ENCODE measurements around the gene POU4F1. TPM values are rescaled to one million over a fixed set of nuclear protein-coding genes. Genes with fewer than 3 reads are reported as not detected.

The POU4F1 gene
- total and polyA plus RNA-seq, 9 donors, result 0.76 to 17.9 (median 8.8) TPM

DNA sequence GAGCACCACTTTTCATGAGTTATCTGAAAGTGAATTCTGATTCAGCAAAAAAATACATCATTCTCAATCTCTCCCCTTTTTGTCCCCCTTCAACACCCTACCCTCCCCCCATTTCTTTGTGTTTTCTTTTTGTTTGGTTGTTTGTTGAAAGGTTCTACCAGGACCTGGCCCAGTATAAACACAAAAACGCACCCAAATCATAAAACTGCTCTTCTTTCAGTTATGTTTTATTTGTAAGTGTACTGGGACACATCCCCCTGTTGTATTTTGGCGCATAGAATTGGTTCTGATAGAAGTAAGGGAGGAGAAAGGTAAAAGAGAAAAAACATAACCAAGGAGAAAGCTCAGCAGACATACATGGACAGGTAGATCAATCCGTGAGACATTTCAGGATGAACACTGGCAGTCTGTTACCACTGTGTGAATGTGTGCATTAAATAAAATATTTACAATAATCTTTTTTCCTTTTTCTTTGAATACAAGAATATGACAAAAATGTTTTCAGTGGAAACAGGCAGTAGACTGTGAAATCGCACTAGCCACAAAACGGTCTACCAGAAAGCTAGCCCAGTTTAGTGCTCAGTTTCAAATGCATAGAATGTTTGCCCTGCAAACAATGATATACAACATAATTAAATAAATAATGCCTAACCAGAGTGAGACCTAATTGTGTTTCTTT lies 4.2 kb downstream of the POU4F1 start:
- Histone ChIP-seq H3K4me1 (ENCODE audit: control insufficient read depth, insufficient read depth, low read length) (peaks cover 30% of the 10 kb centered on the region), H3K27ac (ENCODE audit: low read length) (no peak overlapping the region), H3K9me3 (replicated peaks; ENCODE audit: control insufficient read depth, low read depth, low read length) (no peaks in the 10 kb centered on the region), H3K4me3 (ENCODE audit: low read length) (no peak overlapping the region), H3K36me3 (ENCODE audit: control insufficient read depth, insufficient read depth, low read length) (no peaks in the 10 kb centered on the region), H3K27me3 (ENCODE audit: control insufficient read depth, insufficient read depth, low read length) (peaks cover 82% of the 10 kb centered on the region)
- DNase-seq, result no peak
- WGBS (ENCODE audit: insufficient coverage), result no CpG with 5 or more reads among the region's 5 CpGs

DNA sequence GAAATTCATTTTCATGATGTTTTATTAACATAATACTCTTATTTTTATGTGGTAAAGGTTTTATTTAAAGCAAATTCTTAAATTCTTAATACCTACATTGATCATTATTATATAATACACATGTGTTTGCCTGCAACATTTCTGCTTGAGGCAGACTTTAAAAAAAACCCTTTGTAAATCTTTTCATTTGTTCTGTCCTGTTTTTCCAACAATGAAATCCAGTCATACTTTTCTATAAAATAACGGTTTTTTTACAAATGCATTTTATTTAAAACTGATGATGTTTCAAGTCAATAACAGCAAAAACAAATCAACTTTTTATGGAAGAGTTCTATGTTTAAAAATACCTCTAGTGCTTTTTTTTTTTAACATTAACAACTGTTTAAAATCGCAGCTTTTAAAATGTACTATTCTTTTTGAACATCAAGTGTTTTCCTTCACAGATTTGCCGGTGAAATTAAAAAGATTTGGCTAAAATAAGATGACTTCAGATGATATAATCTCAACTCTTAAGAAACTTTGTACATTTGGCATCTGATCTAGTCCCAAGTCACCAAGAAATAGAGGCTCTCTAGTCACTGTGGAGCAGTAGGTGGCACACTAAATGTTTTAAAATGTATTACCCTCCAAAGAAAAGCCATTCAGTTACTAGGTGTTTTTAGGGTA lies 5.1 kb downstream of the POU4F1 start:
- no peaks in the 10 kb centered on the region for H3K9me3 ChIP-seq (replicated peaks; ENCODE audit: control insufficient read depth, low read depth, low read length)
- H3K36me3 ChIP-seq (ENCODE audit: control insufficient read depth, insufficient read depth, low read length), result no peaks in the 10 kb centered on the region
- no peak for DNase-seq
- H3K4me3 ChIP-seq (ENCODE audit: low read length), result no peak overlapping the region
- peaks cover 82% of the 10 kb centered on the region for H3K27me3 ChIP-seq (ENCODE audit: control insufficient read depth, insufficient read depth, low read length)
- H3K4me1 ChIP-seq (ENCODE audit: control insufficient read depth, insufficient read depth, low read length), result peaks cover 32% of the 10 kb centered on the region
- WGBS (ENCODE audit: insufficient coverage), result no CpG with 5 or more reads among the region's 3 CpGs
- no peak overlapping the region for H3K27ac ChIP-seq (ENCODE audit: low read length)

DNA sequence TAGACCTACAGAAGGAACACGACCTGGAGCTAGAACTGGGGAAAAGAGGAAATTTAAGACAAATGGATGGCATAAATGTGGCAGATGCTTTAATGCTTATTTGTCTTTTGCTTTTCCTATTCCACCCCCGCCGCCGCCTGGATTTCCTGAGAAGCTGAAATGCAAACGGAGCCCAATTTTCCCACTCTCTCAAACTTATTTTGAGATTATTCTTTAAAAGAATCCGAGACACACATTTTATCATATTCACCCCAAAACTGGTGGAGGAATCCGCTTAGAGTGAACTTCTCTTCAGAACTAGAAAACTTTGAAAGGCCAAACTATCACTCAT lies 5.8 kb downstream of the POU4F1 start:
- no peak overlapping the region for H3K27ac ChIP-seq (ENCODE audit: low read length)
- peaks cover 80% of the 10 kb centered on the region for H3K27me3 ChIP-seq (ENCODE audit: control insufficient read depth, insufficient read depth, low read length)
- DNase-seq, result no peak
- peaks cover 29% of the 10 kb centered on the region for H3K4me1 ChIP-seq (ENCODE audit: control insufficient read depth, insufficient read depth, low read length)
- WGBS (ENCODE audit: insufficient coverage), result 0% methylated on average over 1 of the region's 7 CpGs
- no peak overlapping the region for H3K4me3 ChIP-seq (ENCODE audit: low read length)
- H3K9me3 ChIP-seq (replicated peaks; ENCODE audit: control insufficient read depth, low read depth, low read length), result no peaks in the 10 kb centered on the region
- H3K36me3 ChIP-seq (ENCODE audit: control insufficient read depth, insufficient read depth, low read length), result no peaks in the 10 kb centered on the region

DNA sequence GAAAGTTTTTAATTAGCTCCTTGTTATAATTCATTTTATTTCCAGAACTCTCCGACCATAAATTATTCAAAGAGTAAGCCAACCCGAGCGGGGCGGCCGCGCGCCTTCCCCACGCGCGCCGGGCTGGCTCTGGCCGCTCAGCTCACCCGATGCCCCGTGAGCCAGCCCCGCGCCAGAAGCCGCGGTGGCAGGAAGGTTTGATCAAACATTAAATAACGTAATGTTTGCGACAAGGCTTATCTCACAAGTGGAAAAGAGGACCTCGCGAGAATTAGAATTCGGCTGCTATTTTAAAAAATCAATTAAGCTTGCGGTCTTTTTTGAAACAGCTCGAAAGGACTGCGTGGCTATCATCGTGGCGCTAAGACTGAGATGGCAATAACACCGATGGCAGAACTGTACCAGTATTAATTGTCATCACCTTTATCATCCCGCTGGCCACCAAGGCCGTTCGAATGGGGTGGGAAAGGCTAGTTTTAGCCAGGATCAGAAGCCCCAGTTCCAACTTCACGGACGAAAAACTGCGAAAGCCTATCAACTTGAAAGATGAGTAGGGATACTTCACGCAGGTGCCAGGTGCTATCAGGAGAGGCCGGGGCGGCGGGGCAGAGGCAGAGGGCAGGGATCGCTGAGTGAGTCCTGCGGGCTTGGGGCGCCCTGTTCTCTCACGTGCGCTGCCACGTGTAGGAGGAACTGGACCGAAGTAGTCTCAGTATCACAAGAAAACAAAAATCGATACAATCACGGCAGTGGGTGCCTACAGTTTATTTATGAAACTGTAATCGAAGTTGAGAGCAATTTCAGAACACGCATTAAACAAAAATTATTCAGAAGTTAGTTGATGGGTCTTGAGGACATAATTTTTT lies 6.4 kb downstream of the POU4F1 start:
- H3K4me3 ChIP-seq (ENCODE audit: low read length), result peak overlapping the region; percentile 35
- H3K27ac ChIP-seq (ENCODE audit: low read length), result no peak overlapping the region
- no peak for DNase-seq
- no peaks in the 10 kb centered on the region for H3K36me3 ChIP-seq (ENCODE audit: control insufficient read depth, insufficient read depth, low read length)
- H3K27me3 ChIP-seq (ENCODE audit: control insufficient read depth, insufficient read depth, low read length), result peaks cover 78% of the 10 kb centered on the region
- WGBS (ENCODE audit: insufficient coverage), result under 1% methylated on average over 37 of the region's 50 CpGs
- peaks cover 25% of the 10 kb centered on the region for H3K4me1 ChIP-seq (ENCODE audit: control insufficient read depth, insufficient read depth, low read length)
- H3K9me3 ChIP-seq (replicated peaks; ENCODE audit: control insufficient read depth, low read depth, low read length), result no peaks in the 10 kb centered on the region

DNA sequence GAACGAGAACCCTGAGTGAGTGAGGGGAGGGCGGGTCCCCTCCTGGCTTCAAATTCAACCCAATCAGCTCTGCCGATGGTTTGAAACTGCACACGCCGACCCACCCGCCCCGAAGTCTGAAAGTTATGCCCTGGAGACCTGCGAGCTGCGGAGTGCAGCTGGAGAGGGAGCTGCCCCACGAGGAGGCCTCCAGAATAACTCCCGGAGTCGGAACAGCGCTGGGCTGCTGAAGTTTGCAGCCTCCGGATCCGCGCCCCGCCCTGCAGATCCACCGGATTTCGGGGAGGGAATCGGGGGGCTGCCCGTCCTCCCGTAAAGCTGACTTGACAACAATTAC lies 7.0 kb downstream of the POU4F1 start:
- no peak for DNase-seq
- Histone ChIP-seq H3K36me3 (ENCODE audit: control insufficient read depth, insufficient read depth, low read length) (no peaks in the 10 kb centered on the region), H3K27me3 (ENCODE audit: control insufficient read depth, insufficient read depth, low read length) (peaks cover 74% of the 10 kb centered on the region), H3K27ac (ENCODE audit: low read length) (no peak overlapping the region), H3K9me3 (replicated peaks; ENCODE audit: control insufficient read depth, low read depth, low read length) (no peaks in the 10 kb centered on the region), H3K4me3 (ENCODE audit: low read length) (peak overlapping the region; percentile 35), H3K4me1 (ENCODE audit: control insufficient read depth, insufficient read depth, low read length) (peaks cover 22% of the 10 kb centered on the region)
- under 1% methylated on average over 20 of the region's 22 CpGs for WGBS (ENCODE audit: insufficient coverage)

DNA sequence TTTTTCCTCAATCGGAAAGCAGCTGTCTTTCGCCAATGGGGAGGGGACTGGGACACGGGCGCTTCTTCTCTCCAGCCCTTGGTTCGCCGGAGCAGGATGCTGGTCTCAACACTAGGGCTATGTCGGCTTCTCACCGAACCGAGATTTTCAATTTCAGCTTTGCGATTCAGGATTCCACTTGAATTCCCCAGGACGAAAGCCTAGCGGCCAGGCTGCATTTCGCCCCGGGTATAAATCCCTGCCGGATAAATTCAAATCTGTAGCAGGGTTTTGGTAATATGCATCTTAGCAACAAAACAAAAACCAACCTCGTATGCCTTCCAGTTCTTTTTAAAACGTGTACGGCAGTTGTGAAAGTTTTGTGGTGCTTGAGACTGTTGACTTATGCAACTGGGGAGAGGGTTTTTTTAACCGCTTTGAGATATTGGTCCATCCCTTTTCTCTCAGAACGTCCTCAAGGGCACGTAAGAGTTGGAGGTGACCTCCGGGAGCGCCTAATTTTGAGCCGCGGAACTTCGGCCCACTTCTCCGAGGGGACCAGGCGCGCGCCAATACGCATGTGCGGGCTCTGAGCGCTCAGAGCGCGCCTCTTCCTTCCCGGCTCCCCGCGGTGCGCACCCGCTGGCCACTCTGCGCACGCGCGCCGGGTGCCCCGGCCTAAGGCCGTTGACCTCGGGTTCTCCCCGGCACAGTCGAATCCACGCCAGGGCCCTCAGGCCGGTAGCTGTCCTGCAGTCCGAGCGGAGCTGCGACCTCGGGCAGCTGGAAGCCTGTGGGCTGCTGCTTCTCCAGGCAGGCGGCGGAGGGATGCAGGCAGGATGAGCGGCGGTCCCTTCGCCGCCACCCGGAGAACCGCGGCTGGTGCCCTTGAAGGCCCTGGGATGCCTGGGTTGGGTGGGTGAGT lies 7.6 kb downstream of the POU4F1 start:
- Histone ChIP-seq H3K4me3 (ENCODE audit: low read length) (peak overlapping the region; percentile 35), H3K36me3 (ENCODE audit: control insufficient read depth, insufficient read depth, low read length) (no peaks in the 10 kb centered on the region), H3K4me1 (ENCODE audit: control insufficient read depth, insufficient read depth, low read length) (peaks cover 21% of the 10 kb centered on the region), H3K27me3 (ENCODE audit: control insufficient read depth, insufficient read depth, low read length) (peaks cover 68% of the 10 kb centered on the region), H3K27ac (ENCODE audit: low read length) (no peak overlapping the region), H3K9me3 (replicated peaks; ENCODE audit: control insufficient read depth, low read depth, low read length) (no peaks in the 10 kb centered on the region)
- WGBS (ENCODE audit: insufficient coverage), result 2% methylated on average over 55 of the region's 65 CpGs
- no peak for DNase-seq

DNA sequence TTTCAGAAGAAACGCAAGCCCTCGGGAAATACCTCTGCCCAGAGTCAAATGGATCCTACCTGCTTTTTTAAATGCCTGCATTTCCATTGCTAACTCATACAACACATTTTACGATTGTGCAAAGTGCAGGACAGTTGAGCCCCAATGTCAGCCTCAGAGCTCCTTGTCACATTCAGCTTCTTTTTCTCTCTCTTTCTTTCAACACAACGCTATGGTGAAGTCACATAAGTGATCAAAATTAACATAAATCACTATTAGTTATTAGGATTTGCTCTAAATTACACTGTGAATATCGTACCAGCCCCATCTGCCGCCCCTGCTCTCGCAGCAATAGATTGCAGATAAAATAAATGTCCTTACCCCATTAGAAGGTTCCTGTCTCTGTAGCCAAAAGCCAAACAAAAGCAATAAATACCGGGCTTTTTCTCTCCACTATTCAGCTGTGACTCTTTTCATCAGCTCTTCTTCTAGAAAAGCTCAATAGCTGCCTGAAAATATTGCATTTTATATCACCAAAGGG lies 8.8 kb downstream of the POU4F1 start:
- 16% methylated on average over 6 of the region's 8 CpGs for WGBS (ENCODE audit: insufficient coverage)
- Histone ChIP-seq H3K4me3 (ENCODE audit: low read length) (no peak overlapping the region), H3K27me3 (ENCODE audit: control insufficient read depth, insufficient read depth, low read length) (peaks cover 62% of the 10 kb centered on the region), H3K36me3 (ENCODE audit: control insufficient read depth, insufficient read depth, low read length) (no peaks in the 10 kb centered on the region), H3K27ac (ENCODE audit: low read length) (no peak overlapping the region), H3K4me1 (ENCODE audit: control insufficient read depth, insufficient read depth, low read length) (peaks cover 21% of the 10 kb centered on the region), H3K9me3 (replicated peaks; ENCODE audit: control insufficient read depth, low read depth, low read length) (no peaks in the 10 kb centered on the region)
- no peak for DNase-seq

DNA sequence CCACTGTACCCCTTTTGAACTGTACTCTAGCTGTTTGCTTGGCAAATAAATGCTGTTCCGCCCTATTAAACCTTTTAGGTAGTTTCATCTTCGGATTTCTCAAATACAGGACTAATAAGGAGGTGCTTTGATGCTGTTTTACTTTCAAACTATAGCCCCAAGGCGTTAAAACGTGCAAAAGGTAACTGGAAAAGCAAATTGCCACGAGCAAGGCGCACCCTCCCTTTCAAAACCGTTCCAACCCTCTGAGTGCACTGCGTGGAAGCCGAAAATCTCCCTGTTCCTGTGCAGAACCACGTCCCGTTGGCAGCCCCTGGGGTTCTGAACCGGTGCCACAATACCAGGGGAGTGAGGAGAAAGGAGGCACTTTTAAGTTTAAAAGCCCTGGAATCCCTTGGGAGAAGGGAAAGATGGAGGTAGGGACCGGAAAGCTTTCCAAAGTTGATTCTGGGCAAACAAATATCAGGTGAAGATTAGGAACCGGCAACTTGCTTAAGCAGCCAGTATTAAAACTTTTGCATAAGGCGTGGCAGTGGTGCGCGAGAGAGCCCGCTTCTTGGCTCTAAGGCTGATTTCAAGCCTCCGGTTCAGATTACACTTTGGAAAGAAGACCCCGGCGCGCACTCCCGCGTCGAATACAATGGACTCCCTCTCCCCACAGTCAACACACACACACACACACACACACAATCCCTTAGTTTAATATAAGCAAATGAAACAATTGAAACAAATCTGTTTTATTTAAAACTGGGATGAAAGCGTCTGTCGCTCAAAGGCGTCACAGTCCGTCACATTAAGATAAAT lies 9.5 kb downstream of the POU4F1 start:
- peaks cover 62% of the 10 kb centered on the region for H3K27me3 ChIP-seq (ENCODE audit: control insufficient read depth, insufficient read depth, low read length)
- H3K9me3 ChIP-seq (replicated peaks; ENCODE audit: control insufficient read depth, low read depth, low read length), result no peaks in the 10 kb centered on the region
- peaks cover 21% of the 10 kb centered on the region for H3K4me1 ChIP-seq (ENCODE audit: control insufficient read depth, insufficient read depth, low read length)
- H3K4me3 ChIP-seq (ENCODE audit: low read length), result no peak overlapping the region
- 7% methylated on average over 16 of the region's 29 CpGs for WGBS (ENCODE audit: insufficient coverage)
- no peaks in the 10 kb centered on the region for H3K36me3 ChIP-seq (ENCODE audit: control insufficient read depth, insufficient read depth, low read length)
- H3K27ac ChIP-seq (ENCODE audit: low read length), result no peak overlapping the region
- no peak for DNase-seq

DNA sequence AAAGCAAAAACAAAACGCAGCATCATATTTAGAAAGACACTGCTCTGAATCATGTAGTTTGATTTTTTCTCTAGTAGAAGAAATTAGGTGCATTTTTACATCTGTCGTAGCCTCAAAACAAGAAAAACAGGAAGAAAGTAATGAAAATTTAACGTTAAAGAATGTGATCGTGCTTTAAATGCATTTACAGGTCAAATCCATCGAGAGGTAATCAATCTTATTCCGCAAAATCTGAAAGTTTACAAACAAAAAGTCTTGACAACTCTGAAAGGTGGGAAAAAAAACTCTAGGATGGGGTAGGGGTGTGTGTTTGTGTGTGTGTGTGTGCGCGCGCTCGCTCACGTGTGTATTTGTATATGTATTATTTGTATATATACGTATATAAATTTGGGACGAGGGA lies 10.2 kb downstream of the POU4F1 start:
- Histone ChIP-seq H3K27ac (ENCODE audit: low read length) (no peak overlapping the region), H3K27me3 (ENCODE audit: control insufficient read depth, insufficient read depth, low read length) (peaks cover 63% of the 10 kb centered on the region), H3K4me1 (ENCODE audit: control insufficient read depth, insufficient read depth, low read length) (peaks cover 21% of the 10 kb centered on the region), H3K9me3 (replicated peaks; ENCODE audit: control insufficient read depth, low read depth, low read length) (no peaks in the 10 kb centered on the region), H3K4me3 (ENCODE audit: low read length) (no peak overlapping the region), H3K36me3 (ENCODE audit: control insufficient read depth, insufficient read depth, low read length) (no peaks in the 10 kb centered on the region)
- WGBS (ENCODE audit: insufficient coverage), result no CpG with 5 or more reads among the region's 13 CpGs
- DNase-seq, result no peak
